Epithelial cell of esophagus (primary cell): ENCODE data around the gene THAP12.
"Not testable (repeated sequence)": the region's sequence is repeated elsewhere in the genome, so short reads cannot be mapped to it uniquely, and the experiment has no call there.

Experiments used
- DNase-seq: peaks from one replicate; pipeline ENCODE4 v3.0.0; 2010; ENCODE audit warnings: low read depth
- H3K4me3 ChIP-seq: 2 replicates; pipeline ENCODE4 v1.5.1; 2011; ENCODE audit warnings: mild to moderate bottlenecking, low read length, control low read depth
- CTCF ChIP-seq: IDR thresholded peaks from 2 replicates; pipeline ENCODE4 v1.5.1; 2011; ENCODE audit warnings: low read depth, mild to moderate bottlenecking, low read length, control low read depth, inconsistent platforms; ENCODE audit not compliant: insufficient read depth; ENCODE audit errors: missing control alignments

Gene THAP12

GRCh38 chr11:76329983-76330382, 50.9 kb downstream of the THAP12 start:
- no peak for TF ChIP-seq CTCF
- no peak overlapping the region for H3K4me3 ChIP-seq
- no peak for DNase-seq

GRCh38 chr11:76329084-76329648, 51.8 kb downstream of the THAP12 start:
- no peak for TF ChIP-seq CTCF
- DNase-seq = no peak
- H3K4me3 ChIP-seq = no peak overlapping the region

GRCh38 chr11:76327756-76328388, 53.1 kb downstream of the THAP12 start:
- no peak for TF ChIP-seq CTCF
- no peak overlapping the region for H3K4me3 ChIP-seq
- no peak for DNase-seq

- DNase-seq = no peak
- no peak overlapping the region for H3K4me3 ChIP-seq
- no peak for TF ChIP-seq CTCF
These were observed 53.7 kb downstream of the THAP12 start for GRCh38 chr11:76327202-76327601.

- no peak for DNase-seq
- no peak overlapping the region for H3K4me3 ChIP-seq
- TF ChIP-seq CTCF = no peak
These were observed 55.7 kb downstream of the THAP12 start for GRCh38 chr11:76325185-76325584.

GRCh38 chr11:76323804-76324203, 57.1 kb downstream of the THAP12 start:
- TF ChIP-seq CTCF = no peak
- no peak for DNase-seq
- H3K4me3 ChIP-seq = no peak overlapping the region

- H3K4me3 ChIP-seq, DNase-seq: not testable (repeated sequence)
These were observed 57.6 kb downstream of the THAP12 start for GRCh38 chr11:76323375-76323774.
